Esophagus muscularis mucosa (tissue), 4 donors: ENCODE measurements around the gene ANTKMT. TPM values are rescaled to one million over a fixed set of nuclear protein-coding genes. Genes with fewer than 3 reads are reported as not detected.
A peak's percentile ranks its signal among the peaks of the same experiment; 100 is the strongest.
"Not testable (repeated sequence)": the region's sequence is repeated elsewhere in the genome, so short reads cannot be mapped to it uniquely, and the experiment has no call there.

Source experiments
- DNase-seq: peaks from one replicate; pipeline ENCODE4 v3.0.0-alpha.2; 2017; ENCODE audit errors: extremely low spot score
- H3K27ac ChIP-seq, 4 donors: fragments of 200-600 bp; sonication (generic); replicated peaks in 1 of 4; 1 replicate in 3 of 4; 2 replicates in 1 of 4; pipeline ENCODE4 v1.5.1; 2016 to 2019; ENCODE audit warnings: mild to moderate bottlenecking in 1 of 4
- H3K27me3 ChIP-seq, 4 donors: fragments of 200-600 bp; sonication (generic); one replicate each; pipeline versions ENCODE4 v1.5.1 to v1.6.0; 2016 to 2019
- H3K36me3 ChIP-seq, 4 donors: fragments of 200-600 bp; sonication (generic); one replicate each; pipeline ENCODE4 v1.5.1; 2016 to 2019
- H3K4me1 ChIP-seq, 4 donors: fragments of 200-600 bp; sonication (generic); one replicate each; pipeline ENCODE4 v1.5.1; 2016 to 2019
- H3K4me3 ChIP-seq, 4 donors: fragments of 200-600 bp; sonication (generic); 1 replicate in 2 of 4; 2 replicates in 2 of 4; pipeline ENCODE4 v1.5.1; 2016 to 2019; ENCODE audit warnings: mild to moderate bottlenecking in 4 of 4, moderate library complexity in 1 of 4
- H3K9me3 ChIP-seq, 4 donors: fragments of 200-600 bp; sonication (generic); 1 replicate in 3 of 4; 2 replicates in 1 of 4; pipeline ENCODE4 v1.5.1; 2016 to 2019
- CTCF ChIP-seq, 3 experiments: fragments of 200-600 bp in 2 of 3; fragments of 450-650 bp in 1 of 3; sonication (generic) in 2 of 3; IDR thresholded peaks; one replicate each; pipeline ENCODE4 v1.5.1; 2017 to 2019; ENCODE audit warnings: antibody characterized with exemption in 3 of 3, mild to moderate bottlenecking in 2 of 3, moderate library complexity in 1 of 3
- EP300 ChIP-seq: sonication (generic); formaldehyde crosslinking; IDR thresholded peaks from one replicate; pipeline ENCODE4 v1.6.1; 2017; ENCODE audit warnings: antibody characterized with exemption
- POLR2A ChIP-seq: fragments of 450-650 bp; IDR thresholded peaks from one replicate; pipeline ENCODE4 v1.6.1; 2017; ENCODE audit warnings: antibody characterized with exemption, moderate library complexity, mild to moderate bottlenecking, low read depth
- POLR2AphosphoS5 ChIP-seq, 2 donors: sonication (generic); formaldehyde crosslinking; IDR thresholded peaks; one replicate each; pipeline ENCODE4 v1.6.1; 2017; ENCODE audit warnings: antibody characterized with exemption in 2 of 2
- WGBS: methylation state at CpG from one replicate; pipeline ENCODE4 v1.1.5; 2018; 5-methylcytosine and 5-hydroxymethylcytosine counted together
- intact Hi-C: fragments of 100-400 bp; cut with DNase I; formaldehyde crosslinking; loops from one replicate; pipeline ENCODE4 v1.15.1; 2023
- total RNA-seq, 4 donors: library from RNA; depleted of rRNA; stranded (reverse); fragments of >200 nt; gene quantifications; one replicate each; pipeline versions ENCODE4 v1.1.0 to v1.2.1, GENCODE V29; 2016

The ANTKMT gene
- total RNA-seq, 4 donors from 2014 or later: 26.5 to 48.6 (median 40.3) TPM

DNA sequence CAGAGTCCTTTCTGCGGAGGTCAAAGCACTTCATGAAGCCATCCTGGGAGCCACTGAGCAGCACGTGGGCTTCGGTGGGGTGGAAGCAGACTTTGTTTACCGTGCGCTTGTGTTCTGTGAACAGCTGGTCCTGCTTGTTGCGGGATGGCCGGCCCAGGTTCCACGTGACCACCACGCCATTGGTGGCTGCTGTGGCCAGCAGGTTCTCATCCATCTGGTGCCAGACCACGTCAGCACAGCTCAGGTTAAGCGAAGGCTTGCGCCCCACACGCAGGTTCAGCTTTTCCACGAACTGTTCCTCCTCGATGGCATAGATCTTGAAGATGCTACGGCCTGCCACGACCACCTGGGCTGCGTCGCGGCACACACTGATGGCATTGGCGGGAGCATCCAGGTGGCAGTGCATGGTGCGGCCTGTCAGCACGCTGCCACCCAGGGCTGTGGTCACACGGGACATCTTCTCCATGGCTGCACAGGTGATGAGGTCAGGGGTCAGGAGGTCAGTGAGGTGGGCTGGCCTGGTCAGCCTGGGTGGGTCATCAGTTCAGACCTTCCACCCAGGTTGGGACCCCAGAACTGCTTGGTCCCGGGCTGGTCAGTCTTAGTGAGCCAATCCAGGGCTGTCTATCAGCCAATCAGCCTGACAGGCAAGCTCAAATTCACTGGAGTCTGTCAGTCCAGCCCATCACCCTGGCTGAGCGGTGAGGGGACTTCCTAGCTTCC is 31.6 kb upstream of the ANTKMT start:
- Histone ChIP-seq H3K9me3 (no peaks in the 10 kb centered on the region), H3K36me3 (peaks cover 6 to 29% (median 18%) of the 10 kb centered on the region in 4 donors), H3K4me1 (peaks cover 38 to 76% (median 55%) of the 10 kb centered on the region in 4 donors), H3K27ac (peak overlapping the region; percentile 82 to 93 (median 84)), H3K4me3 (peak overlapping the region; percentile 72 to 97 (median 92)), H3K27me3 (peaks cover 9 to 23% (median 17%) of the 10 kb centered on the region in 4 donors)
- WGBS: 81% methylated on average over 10 of the region's 26 CpGs
- intact Hi-C loops: no loop called here
- DNase-seq: no peak
- TF ChIP-seq POLR2A (no peak), POLR2AphosphoS5 (IDR thresholded peaks at IDR 0.05) (no peak), CTCF (IDR thresholded peaks at IDR 0.05) (no peak), EP300 (no peak)

GRCh38 chr16:691242-691641 is 29.7 kb upstream of the ANTKMT start:
- H3K9me3 ChIP-seq, DNase-seq, H3K4me3 ChIP-seq, intact Hi-C loops, H3K27ac ChIP-seq: not testable (repeated sequence)
- H3K27me3 ChIP-seq: peaks cover 9 to 42% (median 33%) of the 10 kb centered on the region in 4 donors
- peaks cover 34 to 76% (median 51%) of the 10 kb centered on the region in 4 donors for H3K4me1 ChIP-seq
- WGBS: 87% methylated on average over 16 of the region's 16 CpGs
- peaks cover 6 to 18% (median 15%) of the 10 kb centered on the region in 4 donors for H3K36me3 ChIP-seq

DNA sequence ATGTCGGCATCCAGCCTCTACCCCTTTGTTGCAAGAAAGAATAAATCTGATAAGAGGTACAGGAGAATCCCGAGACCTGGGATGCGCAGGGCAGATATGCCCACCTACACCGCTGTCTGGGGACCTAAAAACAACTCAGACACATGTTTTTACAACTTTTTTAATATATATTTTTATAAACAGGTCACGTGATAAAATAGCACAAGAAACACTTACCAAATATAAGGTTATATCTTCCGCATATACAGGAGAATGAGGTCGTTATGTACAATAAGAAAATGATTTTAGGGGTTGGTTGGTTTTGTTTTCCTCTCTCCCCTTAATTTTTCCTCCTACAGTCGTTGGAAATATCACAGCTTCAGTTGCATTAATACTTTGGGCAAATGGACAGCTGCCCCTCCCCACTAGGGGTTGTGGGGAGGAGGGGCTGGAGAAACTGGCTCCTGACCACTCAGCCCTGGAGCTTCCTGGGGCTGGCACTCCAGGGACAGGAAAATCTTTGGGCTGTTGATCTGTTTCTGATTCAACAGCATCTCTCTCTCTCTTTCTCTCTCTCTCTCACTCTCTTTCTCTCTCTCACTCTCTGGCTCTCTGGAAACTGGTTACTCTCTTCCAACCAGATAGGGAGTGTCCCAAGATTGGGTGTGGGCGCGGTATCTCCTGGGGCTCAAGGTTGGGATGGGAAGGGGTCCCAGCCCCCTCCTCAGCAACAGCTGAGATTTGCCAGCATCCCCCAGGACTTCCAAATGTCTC is 28.4 kb upstream of the ANTKMT start:
- intact Hi-C loops: no loop called here
- Histone ChIP-seq H3K36me3 (peaks cover 0 to 6% (median 3%) of the 10 kb centered on the region in 4 donors), H3K4me1 (peaks cover 34 to 64% (median 49%) of the 10 kb centered on the region in 4 donors), H3K4me3 (no peak overlapping the region), H3K9me3 (no peaks in the 10 kb centered on the region), H3K27me3 (peaks cover 9 to 54% (median 39%) of the 10 kb centered on the region in 4 donors), H3K27ac (no peak overlapping the region)
- TF ChIP-seq EP300 (no peak), CTCF (IDR thresholded peaks at IDR 0.05) (no peak), POLR2AphosphoS5 (IDR thresholded peaks at IDR 0.05) (no peak), POLR2A (no peak)
- DNase-seq: no peak
- WGBS: 67% methylated on average over 10 of the region's 10 CpGs

- H3K27ac ChIP-seq: no peak overlapping the region
- no peaks in the 10 kb centered on the region for H3K9me3 ChIP-seq
- TF ChIP-seq POLR2AphosphoS5 (IDR thresholded peaks at IDR 0.05) (no peak), CTCF (IDR thresholded peaks at IDR 0.05) (no peak), POLR2A (no peak), EP300 (no peak)
- no peaks in the 10 kb centered on the region for H3K36me3 ChIP-seq
- H3K27me3 ChIP-seq: peaks cover 9 to 63% (median 39%) of the 10 kb centered on the region in 4 donors
- H3K4me1 ChIP-seq: peaks cover 32 to 55% (median 46%) of the 10 kb centered on the region in 4 donors
- intact Hi-C loops: no loop called here
- DNase-seq: no peak
- WGBS: no CpG with 5 or more reads among the region's 22 CpGs
- no peak overlapping the region for H3K4me3 ChIP-seq
These were observed 27.6 kb upstream of the ANTKMT start for GRCh38 chr16:693364-693763.

DNA sequence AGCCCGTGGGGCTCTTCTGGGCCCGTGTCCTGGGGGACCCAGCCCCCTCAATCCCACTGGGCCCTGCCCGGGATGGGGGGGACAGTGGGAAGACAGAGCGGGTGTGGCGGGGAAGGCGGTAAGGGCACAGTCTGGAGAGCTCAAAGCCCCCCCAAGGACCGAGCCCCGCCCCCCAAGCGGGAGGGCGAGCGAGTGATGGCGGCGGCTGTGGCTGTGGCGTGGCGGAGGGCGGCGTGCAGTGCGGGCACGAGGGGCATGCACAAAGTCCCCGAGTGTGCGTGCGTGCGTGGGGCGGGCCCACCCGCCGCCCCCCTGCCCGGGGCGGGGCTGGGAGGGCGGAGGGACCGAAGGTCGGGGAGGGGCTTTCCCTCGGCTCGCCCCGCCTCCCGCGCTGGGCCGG is 27.2 kb upstream of the ANTKMT start:
- Histone ChIP-seq H3K4me3 (peak overlapping the region in 1 of 4 donors; percentile 45), H3K27ac (no peak overlapping the region), H3K4me1 (peaks cover 28 to 51% (median 42%) of the 10 kb centered on the region in 4 donors), H3K36me3 (no peaks in the 10 kb centered on the region), H3K9me3 (no peaks in the 10 kb centered on the region), H3K27me3 (peaks cover 9 to 67% (median 39%) of the 10 kb centered on the region in 4 donors)
- no peak for TF ChIP-seq EP300
- TF ChIP-seq POLR2A: no peak
- no peak for TF ChIP-seq POLR2AphosphoS5 (IDR thresholded peaks at IDR 0.05)
- TF ChIP-seq CTCF (IDR thresholded peaks at IDR 0.05): no peak
- intact Hi-C loops: no loop called here
- WGBS: no CpG with 5 or more reads among the region's 37 CpGs
- DNase-seq: no peak
